Measurements from ENCODE around the gene DPCD.

DNA sequence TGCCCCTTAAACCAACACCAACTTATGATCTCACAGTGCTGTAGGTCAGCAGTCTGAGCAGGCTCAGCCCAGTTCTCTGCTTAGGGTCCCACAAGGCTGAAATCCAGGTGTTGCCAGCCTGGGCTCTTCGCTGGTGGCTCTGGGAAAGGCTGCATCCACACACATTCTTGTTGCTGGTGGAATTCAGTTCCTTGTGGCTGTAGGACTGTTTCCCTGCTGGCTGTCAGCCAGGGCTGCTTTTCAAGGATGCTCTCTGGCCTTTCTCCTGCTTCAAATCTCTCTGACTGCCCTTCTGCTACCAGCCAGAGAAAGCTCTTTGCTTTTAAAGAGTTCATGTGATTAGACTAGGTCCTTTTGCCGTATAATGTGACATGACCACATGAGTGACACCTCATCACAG, 15.3 kb upstream of the DPCD start:
- TF ChIP-seq, protein P1, sequence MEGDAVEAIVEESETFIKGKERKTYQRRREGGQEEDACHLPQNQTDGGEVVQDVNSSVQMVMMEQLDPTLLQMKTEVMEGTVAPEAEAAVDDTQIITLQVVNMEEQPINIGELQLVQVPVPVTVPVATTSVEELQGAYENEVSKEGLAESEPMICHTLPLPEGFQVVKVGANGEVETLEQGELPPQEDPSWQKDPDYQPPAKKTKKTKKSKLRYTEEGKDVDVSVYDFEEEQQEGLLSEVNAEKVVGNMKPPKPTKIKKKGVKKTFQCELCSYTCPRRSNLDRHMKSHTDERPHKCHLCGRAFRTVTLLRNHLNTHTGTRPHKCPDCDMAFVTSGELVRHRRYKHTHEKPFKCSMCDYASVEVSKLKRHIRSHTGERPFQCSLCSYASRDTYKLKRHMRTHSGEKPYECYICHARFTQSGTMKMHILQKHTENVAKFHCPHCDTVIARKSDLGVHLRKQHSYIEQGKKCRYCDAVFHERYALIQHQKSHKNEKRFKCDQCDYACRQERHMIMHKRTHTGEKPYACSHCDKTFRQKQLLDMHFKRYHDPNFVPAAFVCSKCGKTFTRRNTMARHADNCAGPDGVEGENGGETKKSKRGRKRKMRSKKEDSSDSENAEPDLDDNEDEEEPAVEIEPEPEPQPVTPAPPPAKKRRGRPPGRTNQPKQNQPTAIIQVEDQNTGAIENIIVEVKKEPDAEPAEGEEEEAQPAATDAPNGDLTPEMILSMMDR (IDR thresholded peaks at IDR 0.05), result no peak
- no peak for TF ChIP-seq POLR2A (IDR thresholded peaks at IDR 0.05)
